ENCODE results near the gene OR10X1.

OR10X1 gene

GRCh38 chr1:158579733-158580132, at the start of gene OR10X1:
OR10X1 (minus strand) TSS chr1:158579899; CDS start chr1:158579899, 0 bp downstream.
- DNase-seq, result no peak

- no peak for DNase-seq
These were observed 34.1 kb upstream of the OR10X1 start for GRCh38 chr1:158613764-158614163.

- DNase-seq, result no peak
These were observed 32.2 kb upstream of the OR10X1 start for GRCh38 chr1:158611916-158612315.

GRCh38 chr1:158607296-158607695, 27.6 kb upstream of the OR10X1 start:
- no peak for DNase-seq

- DNase-seq, result no peak
These were observed 25.3 kb upstream of the OR10X1 start, which contains the start of gene OR10Z1 for GRCh38 chr1:158604968-158605367. OR10Z1 (plus strand) TSS chr1:158605268; CDS start chr1:158606439, 1,171 bp downstream.

GRCh38 chr1:158600735-158601134, 21.0 kb upstream of the OR10X1 start:
- no peak for DNase-seq

GRCh38 chr1:158586942-158587341, 7.2 kb upstream of the OR10X1 start:
- DNase-seq, result no peak

- no peak for DNase-seq
These were observed 4.3 kb upstream of the OR10X1 start for GRCh38 chr1:158583962-158584361.

- DNase-seq, result no peak
These were observed 2.1 kb downstream of the OR10X1 start for GRCh38 chr1:158577561-158577960.

- no peak for DNase-seq
These were observed 7.5 kb downstream of the OR10X1 start for GRCh38 chr1:158572226-158572625.

GRCh38 chr1:158570480-158570879, 9.2 kb downstream of the OR10X1 start, which contains the start of gene OR6P1:
OR6P1 (minus strand) TSS chr1:158570580; CDS start chr1:158563604, 6,976 bp downstream.
- no peak for DNase-seq

- no peak for DNase-seq
These were observed 15.1 kb downstream of the OR10X1 start for GRCh38 chr1:158564608-158565007.

GRCh38 chr1:158563853-158564252, 15.8 kb downstream of the OR10X1 start:
- no peak for DNase-seq

GRCh38 chr1:158559696-158560095, 20.0 kb downstream of the OR10X1 start:
- no peak for DNase-seq

- DNase-seq, result no peak
These were observed 25.3 kb downstream of the OR10X1 start, which contains the start of gene OR6Y1 for GRCh38 chr1:158554352-158554751. OR6Y1 (minus strand) TSS chr1:158554405; CDS start chr1:158548105, 6,300 bp downstream.

GRCh38 chr1:158552296-158552695, 27.4 kb downstream of the OR10X1 start:
- DNase-seq, result no peak

- no peak for DNase-seq
These were observed 32.2 kb downstream of the OR10X1 start for GRCh38 chr1:158547533-158547932.

- DNase-seq, result no peak
These were observed 42.1 kb downstream of the OR10X1 start for GRCh38 chr1:158537609-158538008.

GRCh38 chr1:158534496-158534895, 45.2 kb downstream of the OR10X1 start:
- DNase-seq, result no peak
